Measurements from ENCODE around the gene ZNF497. TPM values are rescaled to one million over a fixed set of nuclear protein-coding genes. Genes with fewer than 3 reads are reported as not detected.
"Not testable (repeated sequence)": the region's sequence is repeated elsewhere in the genome, so short reads cannot be mapped to it uniquely, and the experiment has no call there.

ZNF497 gene
- total and polyA plus RNA-seq, 2 of the 8 experiments (the other 6 are each of a cell fraction or from before 2014, with no cell fraction given): 0.93 to 1.4 TPM

DNA sequence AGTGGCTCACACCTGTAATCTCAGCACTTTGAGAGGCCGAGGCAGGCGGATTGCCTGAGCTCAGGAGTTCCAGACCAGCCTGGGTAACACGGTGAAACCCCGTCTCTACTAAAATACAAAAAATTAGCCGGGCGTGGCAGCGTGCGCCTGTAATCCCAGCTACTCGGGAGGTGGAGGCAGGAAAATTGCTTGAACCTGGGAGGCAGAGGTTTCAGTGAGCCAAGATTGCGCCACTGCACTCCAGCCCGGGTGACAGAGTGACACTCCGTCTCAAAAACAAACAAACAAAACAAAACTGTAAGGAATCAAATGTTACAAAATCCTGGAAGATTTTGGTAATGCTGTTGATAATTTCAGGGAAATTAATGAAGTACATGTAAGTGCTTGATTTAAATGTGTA, 14.5 kb downstream of the ZNF497 start:
- not testable (repeated sequence) for H3K27me3 ChIP-seq (replicated peaks in 1 of 4; ENCODE audit: control insufficient read depth in 3 of 4, extremely low read depth in 1 of 4, insufficient read depth in 3 of 4, low read length in 3 of 4)
- H2AFZ ChIP-seq (ENCODE audit: low read length): 0 out of 2 replicates have a peak overlapping the region, but pooled peaks have one; percentile 63

More for the DNA sequence above, 14.5 kb downstream of the ZNF497 start:
- H2BK20ac ChIP-seq (ENCODE audit: low read length); H4K5ac ChIP-seq (ENCODE audit: insufficient read length, low read depth, low read length); H3K4me1 ChIP-seq (replicated peaks in 1 of 4; ENCODE audit: control insufficient read depth in 3 of 4, insufficient read depth in 4 of 4, low read length in 3 of 4); H2AK5ac ChIP-seq (ENCODE audit: low read depth, low read length); H3K27ac ChIP-seq (ENCODE audit: low read depth, low read length); H3K9ac ChIP-seq (replicated peaks in 1 of 4; ENCODE audit: extremely low read depth in 1 of 4, low read depth in 3 of 4, low read length in 3 of 4); H4K91ac ChIP-seq (replicated peaks; ENCODE audit: insufficient read length, low read length); H2BK12ac ChIP-seq (ENCODE audit: low read depth, low read length); H2BK5ac ChIP-seq (ENCODE audit: low read depth, low read length); H3K23ac ChIP-seq (ENCODE audit: insufficient read length); H4K20me1 ChIP-seq (replicated peaks in 1 of 2; ENCODE audit: control insufficient read depth in 1 of 2, insufficient read depth in 2 of 2, low read length in 2 of 2); H3K36me3 ChIP-seq (ENCODE audit: control insufficient read depth in 2 of 4, insufficient read depth in 4 of 4, low read length in 3 of 4); H2BK15ac ChIP-seq (ENCODE audit: low read length); DNase-seq (ENCODE audit: low read depth in 1 of 2, low spot score in 2 of 2); H3K18ac ChIP-seq (ENCODE audit: extremely low read depth, low read length); H4K8ac ChIP-seq (ENCODE audit: extremely low read depth, insufficient read depth, low read length); H3K14ac ChIP-seq (ENCODE audit: insufficient read length); FAIRE-seq; H2BK120ac ChIP-seq (replicated peaks; ENCODE audit: low read depth, low read length); H3K23me2 ChIP-seq (ENCODE audit: low read depth, low read length); H3K79me2 ChIP-seq (ENCODE audit: control insufficient read depth in 1 of 2, insufficient read depth in 2 of 2, low read length in 2 of 2); H3K79me1 ChIP-seq (ENCODE audit: low read depth, low read length); H3K56ac ChIP-seq (replicated peaks; ENCODE audit: insufficient read length, low read depth, low read length); H3K9me3 ChIP-seq (ENCODE audit: insufficient read depth in 2 of 2, low read depth in 1 of 2, low read length in 1 of 2); H3K4ac ChIP-seq (replicated peaks; ENCODE audit: insufficient read length, low read depth, low read length): not testable (repeated sequence)
- 28% methylated on average over 12 of the region's 12 CpGs; no CpG with 5 or more reads in 1 of the 2 experiments for WGBS, 2 experiments (ENCODE audit: extremely low coverage in 1 of 2, insufficient coverage in 1 of 2, insufficient read length in 1 of 2, insufficient replicate concordance in 2 of 2, low coverage in 1 of 2, low lambda C conversion rate in 2 of 2, missing lambda C conversion rate in 1 of 2)
- POLR2A ChIA-PET (ENCODE audit: partially characterized antibody): interaction anchor here (0.7 to 11.4 kb wide), 11 partner anchors 8 to 165 kb away, joined by 3 to 102 read pairs (median 4); partner anchors contain the start of genes ZNF274, ZNF497, ZNF544 and ZSCAN22
- Histone ChIP-seq H3K4me3 (ENCODE audit: extremely low read depth in 1 of 4, insufficient read depth in 2 of 4, low read depth in 3 of 4, low read length in 4 of 4) (peak overlapping the region; percentile 78 to 88 (median 82)), H3K4me2 (ENCODE audit: insufficient read depth in 1 of 2, low read depth in 2 of 2, low read length in 2 of 2) (peak overlapping the region; percentile 76 to 78)
- TF ChIP-seq CEBPB (IDR thresholded peaks at IDR 0.05; ENCODE audit: low read depth, low read length): 0 out of 2 replicates have a peak, but pooled peaks have one; percentile 5
- CTCF ChIA-PET (ENCODE audit: partially characterized antibody): interaction anchor here (0.6 to 2.4 kb wide), 8 partner anchors 9 to 70 kb away, joined by 3 to 13 read pairs (median 5); partner anchors contain the start of gene ZNF837

Data from H1 (cell line).